GM18505 (cell line): ENCODE measurements around the gene CATSPER4.
A peak's percentile ranks its signal among the peaks of the same experiment; 100 is the strongest.

Experiments used
- ATAC-seq: cut with Tn5 transposase; IDR thresholded peaks from one replicate; pipeline ENCODE4 v1.9.1; 2021; ENCODE audit not compliant: unreplicated experiment
- POLR2A ChIP-seq: IDR thresholded peaks from 4 replicates; pipeline ENCODE4 v1.6.1; 2011; ENCODE audit warnings: borderline replicate concordance; ENCODE audit not compliant: insufficient read depth, insufficient read length; ENCODE audit errors: extremely low read depth

CATSPER4 gene

DNA sequence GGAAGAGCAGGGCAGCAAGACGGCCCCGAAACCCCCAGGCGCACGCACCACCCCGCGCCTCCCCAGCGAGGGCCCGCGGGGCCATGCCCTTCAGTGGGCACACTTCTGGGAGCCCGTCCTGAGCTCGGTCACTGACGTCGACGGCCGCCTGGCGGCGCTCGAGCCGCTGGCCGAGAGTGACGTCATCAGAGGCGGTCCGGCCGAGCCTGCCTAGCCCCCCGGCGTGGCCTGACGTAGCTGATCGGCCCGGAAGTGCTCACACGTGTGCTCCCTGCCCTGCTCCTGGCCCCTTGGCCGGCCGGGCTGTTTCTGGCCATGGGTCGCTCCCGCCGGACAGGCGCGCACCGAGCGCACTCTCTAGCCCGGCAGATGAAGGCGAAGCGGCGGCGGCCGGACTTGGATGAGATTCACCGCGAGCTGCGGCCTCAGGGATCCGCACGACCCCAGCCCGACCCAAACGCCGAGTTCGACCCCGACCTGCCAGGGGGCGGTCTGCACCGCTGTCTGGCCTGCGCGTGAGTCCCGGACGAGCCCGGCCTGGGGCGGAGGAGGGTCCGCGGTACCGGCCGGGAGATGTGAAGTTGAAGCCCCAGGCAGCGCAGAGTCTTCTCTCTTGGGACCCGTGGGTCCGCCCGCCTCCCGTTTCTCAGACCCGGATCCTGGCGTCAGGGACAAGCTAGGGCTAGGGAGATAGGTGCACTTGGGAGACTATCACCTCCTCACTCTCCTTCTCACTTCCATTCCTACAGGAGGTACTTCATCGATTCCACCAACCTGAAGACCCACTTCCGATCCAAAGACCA lies 20.5 kb upstream of the CATSPER4 start, which contains the start of gene ZNF593:
Gene ZNF593 (plus strand): TSS at position 240 of the 803 bp plus-strand sequence. CDS start 76 bp downstream, at position 316.
- ATAC-seq, result peak; percentile 93

GRCh38 chr1:26170472-26170821 lies 20.0 kb upstream of the CATSPER4 start:
- ATAC-seq, result no peak
- TF ChIP-seq POLR2A, result no peak

More for the DNA sequence above, 20.5 kb upstream of the CATSPER4 start, which contains the start of gene ZNF593:
- peak; percentile 82 for TF ChIP-seq POLR2A

DNA sequence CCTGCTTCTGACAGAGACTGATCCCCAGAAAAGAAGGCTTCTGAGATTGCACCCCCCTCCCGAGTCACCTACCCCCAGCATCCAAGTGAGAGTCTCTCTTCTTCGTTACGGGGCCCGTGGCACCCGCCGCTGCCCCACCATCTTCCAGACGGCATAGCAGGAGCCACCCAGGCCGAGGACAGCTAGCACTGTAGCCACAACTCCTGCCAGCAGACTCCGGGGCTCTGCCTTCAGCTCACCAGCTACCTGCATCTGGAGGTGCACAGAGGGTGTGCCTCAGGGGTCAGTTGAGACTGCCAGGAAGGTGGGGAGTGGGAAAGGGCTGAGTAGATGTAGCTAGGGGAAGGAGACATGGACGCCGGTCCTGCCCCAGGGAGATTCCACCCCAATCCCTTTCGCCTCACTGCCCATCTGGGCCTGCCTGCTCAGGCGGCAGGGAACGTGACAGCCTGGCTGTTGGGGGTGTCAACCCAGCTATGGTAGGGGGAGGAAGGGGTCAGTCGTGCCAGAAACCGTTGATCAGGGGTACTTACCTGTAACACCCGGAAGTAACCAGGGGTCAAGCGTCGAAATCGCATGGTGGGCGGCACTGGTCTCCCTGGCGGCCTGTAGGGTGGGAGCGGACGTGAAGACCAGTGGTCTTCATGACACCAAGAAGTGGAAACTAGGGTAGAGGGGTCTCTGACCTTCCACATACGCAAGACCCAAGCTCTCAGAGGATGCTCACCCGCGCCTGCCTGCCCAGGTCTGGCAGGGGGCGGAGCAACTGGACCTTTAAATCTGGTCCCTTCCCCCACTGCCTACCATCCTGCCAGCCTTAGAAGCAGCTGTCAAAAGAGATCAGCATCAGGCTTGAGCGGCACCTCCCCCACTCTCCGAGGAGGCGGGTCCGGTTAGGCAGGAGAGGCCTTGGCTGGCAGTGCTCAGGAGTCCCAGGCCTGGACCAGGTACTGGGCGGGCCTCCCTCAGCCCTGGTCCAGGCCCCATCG lies 19.0 kb upstream of the CATSPER4 start, which contains the start of gene ZNF593OS:
Gene ZNF593OS (minus strand): TSS at position 749 of the 989 bp plus-strand sequence. CDS start 171 bp downstream, at position 578.
- no peak for ATAC-seq
- no peak for TF ChIP-seq POLR2A

DNA sequence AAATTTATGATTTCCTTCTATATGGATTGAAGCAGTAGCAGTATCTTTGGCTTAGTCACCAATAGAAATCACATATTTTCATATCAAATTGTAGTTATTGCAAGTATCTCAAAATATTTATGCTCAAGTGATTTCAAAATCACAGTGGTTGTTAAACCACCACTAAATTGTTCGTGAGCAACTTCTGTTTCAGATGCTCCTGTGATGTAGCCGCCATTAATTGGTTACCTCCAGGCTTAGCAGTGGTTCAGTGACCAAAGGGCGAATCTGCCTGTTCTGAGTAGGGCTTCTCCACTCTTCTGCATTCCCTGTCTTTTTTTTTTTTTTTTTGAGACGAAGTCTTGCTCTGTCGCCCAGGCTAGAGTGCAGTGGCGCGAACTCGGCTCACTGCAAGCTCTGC lies 15.1 kb upstream of the CATSPER4 start:
- no peak for TF ChIP-seq POLR2A
- ATAC-seq, result no peak

DNA sequence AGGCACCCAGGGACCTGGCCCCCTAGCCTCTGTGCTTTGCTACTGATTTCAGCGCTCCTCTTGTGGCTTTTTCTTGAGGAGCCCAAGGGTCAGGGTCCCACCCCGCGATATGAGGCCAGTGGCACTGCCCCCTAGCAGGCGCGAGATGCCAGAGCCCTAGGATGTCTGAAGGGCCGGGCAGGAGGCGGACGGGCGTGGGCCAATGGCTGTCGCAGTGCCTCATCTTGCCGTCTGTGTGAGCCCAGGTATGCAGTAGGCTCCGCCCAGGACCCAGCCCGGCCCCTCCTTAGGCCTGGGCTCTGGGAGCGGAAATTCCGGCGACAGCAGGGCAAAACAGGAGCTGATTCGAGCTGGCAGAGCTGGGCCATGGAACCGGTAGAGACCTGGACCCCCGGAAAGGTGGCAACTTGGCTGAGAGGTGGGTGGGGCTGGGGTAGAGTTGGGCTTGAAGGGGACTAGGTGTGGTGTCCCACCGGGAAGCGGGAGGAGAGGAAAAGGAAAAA lies 13.2 kb upstream of the CATSPER4 start, which contains the start of gene CNKSR1:
Gene CNKSR1 (plus strand): TSS at position 310 of the 503 bp plus-strand sequence. CDS start 57 bp downstream, at position 367.
- no peak for ATAC-seq

GRCh38 chr1:26180010-26180506 lies 10.3 kb upstream of the CATSPER4 start:
- TF ChIP-seq POLR2A, result no peak
- ATAC-seq, result no peak

More for the DNA sequence above, 13.2 kb upstream of the CATSPER4 start, which contains the start of gene CNKSR1:
- no peak for TF ChIP-seq POLR2A

GRCh38 chr1:26181586-26182382 lies 8.6 kb upstream of the CATSPER4 start:
- no peak for ATAC-seq
- TF ChIP-seq POLR2A, result no peak

DNA sequence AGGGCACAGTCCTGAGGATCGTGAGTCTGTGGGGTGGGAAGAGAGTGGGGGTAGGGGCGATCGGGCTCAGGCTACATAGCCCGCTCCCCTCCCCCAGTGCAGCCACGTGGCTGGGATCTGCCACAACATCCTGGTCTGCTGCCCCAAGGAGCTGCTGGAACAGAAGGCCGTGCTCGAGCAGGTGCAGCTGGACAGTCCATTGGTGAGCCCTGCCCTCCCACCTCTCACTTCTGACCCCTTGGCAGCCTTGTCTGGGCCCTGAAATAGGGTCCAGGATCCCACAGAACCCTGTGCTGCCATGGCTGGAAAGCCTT lies 8.1 kb upstream of the CATSPER4 start:
- no peak for TF ChIP-seq POLR2A
- no peak for ATAC-seq

- no peak for ATAC-seq
- no peak for TF ChIP-seq POLR2A
Observed at GRCh38 chr1:26184086-26184485, 6.3 kb upstream of the CATSPER4 start.

GRCh38 chr1:26184883-26185282 lies 5.5 kb upstream of the CATSPER4 start:
- no peak for TF ChIP-seq POLR2A
- ATAC-seq, result no peak

GRCh38 chr1:26187882-26188281 lies 2.5 kb upstream of the CATSPER4 start:
- TF ChIP-seq POLR2A, result no peak
- no peak for ATAC-seq

- ATAC-seq, result no peak
- no peak for TF ChIP-seq POLR2A
Observed at GRCh38 chr1:26188477-26188876, 1.9 kb upstream of the CATSPER4 start.
